ENCODE results near the gene TMA7.
"Not testable (repeated sequence)": the region's sequence is repeated elsewhere in the genome, so short reads cannot be mapped to it uniquely, and the experiment has no call there.

TMA7 gene

DNA sequence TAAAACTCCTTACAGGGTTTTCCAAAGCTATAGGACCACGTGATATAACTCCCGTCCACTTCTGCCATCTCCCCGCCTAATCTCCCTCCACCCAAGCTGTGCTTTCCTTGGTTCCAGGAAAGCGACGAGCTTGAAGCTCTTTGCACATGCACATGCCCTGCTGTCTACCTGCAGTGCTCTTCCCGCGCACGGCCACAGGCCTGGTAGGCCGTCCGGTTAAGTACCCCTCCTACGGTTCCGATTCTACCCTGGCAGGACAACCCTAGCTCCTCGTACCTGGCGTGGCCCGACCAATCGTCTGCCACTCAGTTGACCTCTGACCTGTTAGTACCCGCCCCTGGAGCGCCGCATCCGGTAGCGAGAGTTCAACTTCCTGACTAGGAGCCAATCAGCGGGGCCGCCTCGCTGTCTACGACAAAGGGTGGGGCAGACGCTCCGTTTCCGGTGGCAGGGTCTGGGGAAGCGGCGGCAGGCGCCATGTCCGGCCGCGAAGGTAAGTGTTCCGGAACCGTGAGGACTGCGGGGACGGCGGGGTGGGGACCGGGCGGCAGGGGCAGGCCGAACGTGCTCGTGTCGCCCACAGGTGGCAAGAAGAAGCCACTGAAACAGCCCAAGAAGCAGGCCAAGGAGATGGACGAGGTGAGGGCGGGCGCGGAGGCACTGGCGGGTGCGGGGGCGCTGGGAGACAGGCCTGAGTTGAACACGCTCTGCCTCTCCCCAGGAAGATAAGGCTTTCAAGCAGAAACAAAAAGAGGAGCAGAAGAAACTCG is at the start of gene TMA7, which contains the start of gene CCDC51:
Gene TMA7 (plus strand): TSS at position 438 of the 770 bp plus-strand sequence. CDS start 40 bp downstream, at position 478.
Gene CCDC51 (minus strand): TSS at position 300 of the 770 bp plus-strand sequence. CDS start 4,991 bp downstream, outside the sequence.
- peak; percentile 97 to 98 for DNase-seq

- DNase-seq = no peak
Measured at GRCh38 chr3:48394391-48394790, 45.7 kb upstream of the TMA7 start.

DNA sequence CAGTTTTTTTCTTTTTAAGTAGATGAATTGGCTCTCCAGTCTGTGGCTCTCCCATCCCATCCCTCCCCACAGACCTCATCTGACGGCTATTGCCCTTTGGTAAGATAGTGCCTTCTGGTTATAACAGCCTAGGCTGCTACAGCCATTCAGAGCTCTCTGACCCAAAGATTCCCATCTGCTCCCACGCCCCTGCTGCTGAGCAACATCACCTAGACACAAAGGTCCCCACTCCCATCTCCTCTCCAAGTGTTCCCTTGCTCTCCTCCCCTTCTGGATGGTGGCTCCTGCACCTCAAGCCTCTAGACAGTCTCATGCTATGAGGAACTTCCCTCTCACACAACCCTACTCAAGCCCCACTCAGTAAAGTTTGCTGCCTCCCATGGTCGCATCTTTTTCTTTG is 44.3 kb upstream of the TMA7 start:
- DNase-seq = no peak

DNA sequence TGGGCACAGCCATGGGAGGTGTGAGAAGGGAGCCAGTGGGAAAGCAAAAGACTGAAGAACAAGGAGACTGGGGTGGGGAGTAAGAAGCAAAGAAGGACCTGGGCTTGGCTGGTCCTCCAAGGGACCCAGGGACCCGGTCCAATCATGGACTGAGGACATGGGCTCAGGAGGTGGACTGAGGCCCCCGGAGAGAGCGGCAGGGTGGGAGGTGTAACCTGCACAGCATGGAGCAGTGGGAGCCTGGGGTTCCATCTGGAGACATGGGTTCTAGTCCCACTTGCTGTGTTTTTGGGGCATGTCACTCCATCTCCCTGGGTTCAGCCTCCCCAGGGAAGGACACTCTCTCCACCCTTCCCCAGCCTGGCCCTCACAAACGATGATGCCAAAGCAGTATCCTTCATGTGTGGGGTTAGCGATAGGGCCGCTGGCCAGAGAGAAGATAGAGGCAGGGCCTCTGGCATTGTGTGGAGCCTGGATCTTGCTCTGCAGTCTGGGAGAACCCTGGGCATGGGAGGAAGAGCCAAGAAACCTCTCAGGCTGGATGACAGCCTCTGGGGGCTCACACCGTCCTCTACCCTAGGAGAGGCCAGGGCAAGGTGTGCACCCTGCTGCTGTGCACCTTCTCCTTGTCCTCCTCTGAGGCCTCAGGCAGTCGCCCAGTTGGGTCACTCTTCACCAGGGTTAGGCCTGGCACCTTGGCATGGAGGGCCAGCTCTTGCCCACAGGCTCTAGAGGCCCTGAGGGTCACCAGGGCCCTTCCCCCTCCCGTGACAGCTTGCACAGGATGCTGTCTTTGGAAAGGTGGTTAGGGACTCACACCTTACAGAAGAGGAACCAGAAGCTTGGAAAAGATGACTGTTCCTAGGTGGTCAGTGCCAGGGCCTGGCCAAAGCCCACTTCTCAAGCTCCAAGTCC is 42.0 kb upstream of the TMA7 start:
- no peak for DNase-seq

- DNase-seq = no peak
Measured at GRCh38 chr3:48398701-48399386, 41.2 kb upstream of the TMA7 start.

DNA sequence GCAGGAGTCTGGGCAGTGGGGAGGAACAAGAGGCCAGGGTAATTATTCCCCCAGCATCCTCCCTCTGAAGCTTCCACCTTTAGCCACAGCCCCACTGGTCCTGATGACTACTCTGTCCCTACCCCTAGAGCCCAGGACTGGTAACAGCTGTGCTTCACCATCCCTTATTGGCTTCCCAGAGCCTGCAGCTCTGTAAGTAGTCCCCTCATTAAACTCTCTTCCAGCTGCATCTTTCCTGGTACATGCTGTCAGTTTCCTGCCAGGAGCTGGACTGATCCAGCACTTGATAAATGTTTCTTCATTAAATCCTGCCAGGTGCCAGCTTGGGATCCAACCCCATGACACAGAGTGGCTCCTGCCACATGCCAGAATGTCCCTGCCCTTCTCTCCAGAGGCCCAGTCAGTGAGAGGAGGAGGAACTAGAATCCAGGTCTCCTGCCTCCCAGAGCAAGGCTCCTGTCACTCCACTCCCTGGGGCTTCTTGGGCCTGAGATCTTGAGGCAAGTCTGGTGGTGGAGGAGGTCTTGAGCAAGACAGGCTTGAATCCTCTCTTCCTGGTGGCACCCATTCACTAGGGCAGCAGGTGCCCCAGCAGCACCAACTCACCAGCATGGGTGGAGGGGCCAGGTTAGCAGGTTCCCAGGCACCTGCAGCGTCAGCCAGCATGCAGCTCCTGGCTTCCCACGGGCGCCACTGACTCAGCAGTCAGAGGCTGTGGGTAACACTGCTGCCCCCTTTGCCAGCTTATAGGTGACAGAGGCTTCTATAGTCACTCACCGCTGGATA is 40.5 kb upstream of the TMA7 start:
- no peak for DNase-seq

DNA sequence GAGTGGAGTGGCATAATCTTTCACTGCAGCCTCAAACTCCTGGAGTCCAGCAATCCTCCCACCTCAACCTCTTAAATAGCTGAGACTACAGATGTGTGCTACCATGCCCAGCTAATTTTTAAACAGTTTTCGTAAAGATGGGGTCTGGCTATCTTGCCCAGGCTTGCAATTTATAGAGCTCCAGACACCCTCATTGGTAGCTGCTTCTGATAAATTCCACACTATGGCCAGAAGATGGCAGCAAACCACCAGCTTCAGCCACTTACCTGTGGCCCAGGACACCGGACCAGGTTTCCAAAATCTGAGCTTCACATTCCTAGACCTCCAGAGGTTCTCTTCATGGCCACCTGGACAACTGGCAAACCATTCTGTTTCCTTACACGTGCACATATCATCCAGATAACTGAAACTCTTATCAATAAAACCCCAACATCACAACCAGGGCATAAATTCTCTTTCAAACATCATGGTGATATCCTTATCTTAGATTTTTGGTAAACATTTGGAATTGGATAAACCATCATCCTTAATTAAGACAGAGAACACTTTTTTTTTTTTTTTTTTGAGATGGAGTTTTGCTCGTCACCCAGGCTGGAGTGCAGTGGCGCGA is 39.1 kb upstream of the TMA7 start:
- DNase-seq = peak; percentile 74 to 85

DNA sequence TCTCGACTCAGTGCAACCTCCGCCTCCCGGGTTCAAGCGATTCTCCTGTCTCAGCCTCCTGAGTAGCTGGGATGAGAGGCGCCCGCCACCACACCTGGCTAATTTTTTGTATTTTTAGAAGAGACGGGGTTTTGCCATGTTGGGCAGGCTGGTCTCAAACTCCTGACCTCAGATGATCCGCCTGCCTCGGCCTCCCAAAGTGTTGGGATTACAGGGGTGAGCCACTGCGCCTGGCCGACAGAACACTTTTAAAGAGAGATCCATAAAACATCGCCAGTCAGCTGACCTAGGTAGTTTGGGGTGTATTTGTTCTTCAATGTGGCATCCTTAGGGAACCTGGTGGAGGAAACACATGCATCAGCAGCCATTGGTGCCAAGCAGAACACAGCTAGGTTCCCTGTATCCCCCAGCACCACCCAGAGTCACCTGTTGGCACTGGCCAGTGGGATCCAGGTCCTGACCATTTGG is 38.6 kb upstream of the TMA7 start:
- not testable (repeated sequence) for DNase-seq

- no peak for DNase-seq
Measured at GRCh38 chr3:48402281-48402732, 37.8 kb upstream of the TMA7 start.

DNA sequence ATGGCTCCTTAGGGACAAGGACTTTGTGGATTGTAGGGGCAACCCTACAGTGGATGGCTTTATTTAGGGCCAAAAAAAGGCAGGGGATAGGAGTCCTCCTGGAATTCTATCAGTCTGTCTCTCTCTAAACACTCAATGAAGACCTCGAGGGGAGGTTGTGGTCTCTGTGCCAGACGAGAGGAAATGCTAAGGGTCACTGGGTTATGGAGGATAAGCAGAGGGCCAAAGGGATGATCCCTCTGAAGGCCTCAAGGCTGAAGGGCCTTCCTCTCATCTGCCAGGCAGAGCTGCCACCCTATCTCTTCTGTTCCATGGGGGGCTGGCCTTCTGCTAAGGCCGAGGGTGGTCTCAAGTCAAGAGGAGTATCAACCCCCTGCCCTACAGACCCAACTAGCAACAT is 37.1 kb upstream of the TMA7 start:
- no peak for DNase-seq

- DNase-seq = no peak
Measured at GRCh38 chr3:48403533-48404439, 36.3 kb upstream of the TMA7 start.

- DNase-seq = no peak
Measured at GRCh38 chr3:48404440-48405342, 35.4 kb upstream of the TMA7 start.

DNA sequence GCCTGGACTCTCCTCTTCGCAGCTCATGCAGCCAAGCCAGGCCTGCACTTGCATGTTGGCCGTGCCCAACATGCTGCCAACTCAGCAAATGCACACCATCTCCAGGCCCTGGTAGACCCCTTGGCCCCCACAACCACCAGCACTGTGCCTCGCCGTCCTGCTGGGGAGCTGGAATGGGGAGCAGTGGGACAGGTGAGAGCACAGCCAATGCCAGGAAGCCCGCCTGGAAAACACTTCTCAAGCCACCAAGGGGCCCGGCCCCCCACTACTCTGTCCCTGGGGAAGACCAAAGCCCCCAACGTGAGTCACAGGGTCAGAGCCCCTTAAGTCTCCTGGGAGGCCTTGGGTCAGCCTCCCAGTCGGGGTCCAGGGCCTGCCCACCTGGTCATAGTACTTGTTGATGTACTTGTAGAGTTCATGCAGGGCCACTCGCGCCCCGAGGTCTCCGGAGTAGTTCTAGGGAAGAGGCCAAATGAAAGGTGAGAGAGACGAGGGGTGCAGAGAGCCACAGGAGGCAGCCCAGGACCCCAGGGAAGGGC is 34.6 kb upstream of the TMA7 start:
- DNase-seq = no peak

DNA sequence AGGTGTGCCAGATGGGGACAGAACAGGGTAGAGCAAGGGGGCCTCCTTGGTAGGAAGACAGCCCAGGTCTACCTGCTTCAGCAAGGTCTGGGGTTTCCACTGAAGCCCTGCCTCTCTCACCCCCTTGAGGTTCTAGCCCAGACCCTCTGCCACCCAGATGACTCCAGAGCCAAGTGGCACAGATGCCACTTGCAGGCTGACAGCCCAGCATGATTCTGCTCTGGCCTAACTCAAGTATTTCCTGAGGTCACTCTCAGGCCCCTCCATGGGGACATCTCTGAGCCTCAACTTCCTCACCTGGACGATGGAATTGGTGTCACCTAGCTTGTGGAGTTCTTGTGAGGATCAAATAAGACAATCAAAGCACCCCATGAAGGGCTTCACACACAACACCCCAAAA is 34.1 kb upstream of the TMA7 start:
- DNase-seq = no peak

DNA sequence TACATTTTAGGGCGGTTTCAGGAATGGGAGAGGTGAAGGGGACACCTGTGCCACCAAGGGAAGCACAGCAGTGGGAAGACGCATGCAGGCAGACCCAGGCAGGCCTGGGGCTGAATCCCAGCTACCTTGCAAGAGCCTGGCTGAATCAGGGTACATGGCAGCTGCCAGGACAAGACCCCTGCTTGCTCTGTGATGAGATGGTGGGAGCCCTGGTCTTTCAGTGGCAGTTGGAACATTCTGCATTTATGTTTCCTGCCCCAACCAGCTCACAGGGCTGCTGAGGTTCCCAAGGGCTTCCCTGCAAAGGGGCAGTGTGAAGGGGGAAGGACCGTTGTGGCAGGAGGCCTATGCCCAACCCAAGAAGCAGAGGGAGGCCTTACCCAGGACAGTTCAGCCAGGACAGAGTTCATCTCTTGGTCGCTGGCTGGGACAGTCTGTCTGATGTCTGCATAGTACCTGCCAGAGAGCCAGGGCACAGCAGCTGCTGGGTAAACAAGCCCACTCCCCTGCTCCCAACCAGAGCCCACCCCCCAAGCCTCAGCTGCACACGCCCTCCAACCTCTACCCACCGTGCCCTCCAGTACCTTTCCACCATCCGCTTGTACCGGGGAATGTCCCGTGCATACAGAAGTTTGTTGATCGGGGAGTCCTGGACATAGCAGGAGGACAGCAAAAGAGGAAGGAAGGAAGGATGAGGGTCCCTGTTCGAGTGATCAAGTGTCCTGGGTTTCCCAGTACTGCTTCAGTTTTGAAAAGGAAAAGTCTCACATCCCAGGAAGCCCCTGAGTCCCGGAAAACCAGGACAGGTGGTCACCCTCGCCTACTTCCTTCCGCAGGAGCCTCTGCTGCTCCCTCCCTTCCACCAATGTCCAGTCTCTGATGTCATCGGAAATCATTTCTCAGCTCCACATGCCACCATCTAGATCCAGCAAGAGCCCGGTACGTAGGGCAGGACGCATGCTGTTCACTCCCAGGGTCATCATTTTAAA is 33.3 kb upstream of the TMA7 start:
- DNase-seq = no peak

DNA sequence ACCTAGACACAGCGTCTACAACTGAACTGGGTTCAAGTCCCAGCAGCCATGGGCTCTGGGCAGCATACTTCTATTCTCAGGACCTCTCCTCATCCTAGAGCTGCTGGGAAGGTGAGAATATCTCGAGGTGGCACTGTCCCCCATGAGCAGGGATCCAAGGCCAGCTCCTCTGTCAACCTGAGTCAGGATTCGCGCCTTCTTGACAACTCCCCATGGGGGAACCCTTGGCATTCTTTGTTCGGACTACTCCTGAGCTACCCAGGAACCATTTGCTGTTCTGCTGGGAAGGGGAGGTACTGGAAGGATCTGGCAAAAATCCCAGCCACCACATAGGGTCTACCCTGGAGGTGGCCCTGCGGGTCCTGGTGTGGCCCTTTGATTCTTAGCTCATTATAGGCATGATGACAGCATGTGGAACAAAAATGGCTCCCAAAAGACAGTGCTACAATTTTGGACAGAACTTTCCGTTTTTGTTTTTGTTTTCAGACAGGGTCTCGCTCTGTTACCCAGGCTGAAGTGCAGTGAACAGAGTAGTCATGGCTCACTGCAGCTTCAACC is 32.4 kb upstream of the TMA7 start:
- DNase-seq = no peak

DNA sequence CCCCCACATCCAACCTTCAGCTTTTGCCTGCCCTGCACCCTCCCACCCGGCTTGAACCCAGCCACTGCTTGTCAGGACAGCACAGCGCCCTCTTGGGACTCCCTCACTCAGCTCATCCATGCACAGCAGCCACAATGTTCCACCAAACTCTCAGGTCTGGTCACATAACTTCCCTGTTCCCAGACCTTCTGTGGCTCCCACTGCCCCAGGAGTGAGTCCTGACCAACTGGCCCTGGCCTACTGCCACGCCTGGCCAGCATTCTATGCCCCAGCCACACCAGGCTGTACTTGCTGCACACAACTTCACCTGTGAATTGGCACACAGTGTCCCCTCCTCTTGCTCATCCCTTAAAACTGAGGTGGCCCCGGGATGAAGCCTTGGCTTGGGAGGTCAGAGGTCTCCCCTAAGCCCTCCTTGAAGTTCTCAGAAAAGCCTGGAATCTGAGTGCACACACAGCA is 31.2 kb upstream of the TMA7 start:
- no peak for DNase-seq

Measured in CD4-positive, alpha-beta T cell treated with Interferon alpha-2 for 1 hour (primary cell).